HCT116 (cell line): ENCODE results near the gene PSMC3. TPM values are rescaled to one million over a fixed set of nuclear protein-coding genes. Genes with fewer than 3 reads are reported as not detected.

Source experiments
- ATAC-seq: fragments of 200-7000 bp; cut with Tn5 transposase; 2 replicates; pipeline ENCODE4 v1.9.1; 2020; ENCODE audit warnings: mild to moderate bottlenecking, moderate library complexity
- BruUV-seq: library from RNA; stranded (reverse); fragments of 400-500 nt; replicated peaks from 2 replicates; lab custom pipeline; 2021; lab: Mats Ljungman, UMichigan
- CTCF ChIA-PET: fragments of 300-600 bp; sonication (Branson Sonifier 250); formaldehyde crosslinking; loops from one replicate; lab custom pipeline; 2021; ENCODE audit warnings: antibody characterized with exemption; lab: Charles Lee
- POLR2A ChIA-PET: fragments of 300-600, 350-600 bp; sonication (Branson Sonifier 250); formaldehyde crosslinking; loops from one replicate; lab custom pipeline; 2021; ENCODE audit warnings: antibody characterized with exemption; lab: Charles Lee
- RAD21 ChIA-PET, 2 experiments: fragments of 300-600 bp; sonication (Branson Sonifier 250); formaldehyde crosslinking; loops; one replicate each; lab custom pipeline; 2023; ENCODE audit warnings: low total read pairs in 2 of 2; ENCODE audit not compliant: uncharacterized antibody in 2 of 2, unreplicated experiment in 2 of 2, low non-redundant PET in 1 of 2; lab: Charles Lee
- DNase-seq: peaks from one replicate; pipeline ENCODE4 v3.0.0-alpha.2; 2010; ENCODE audit warnings: low read depth, low spot score
- H2AFZ ChIP-seq: fragments of 200-600 bp; shearing (Covaris generic), sonication (generic); 2 replicates; pipeline ENCODE4 v1.6.1; 2017; ENCODE audit warnings: low read depth, mixed run types, mixed read lengths, antibody characterized with exemption, low read length; ENCODE audit not compliant: poor library complexity, severe bottlenecking
- H3K27ac ChIP-seq: 2 replicates; pipeline ENCODE4 v1.5.1; 2012; ENCODE audit warnings: low read depth, low read length
- H3K27me3 ChIP-seq: fragments of 200-600 bp; sonication (generic); 2 replicates; pipeline ENCODE4 v1.6.1; 2016; ENCODE audit warnings: mixed run types, low read length, mixed read lengths; ENCODE audit not compliant: insufficient read depth
- H3K36me3 ChIP-seq, 2 experiments: fragments of 200-500 bp in 1 of 2; fragments of 200-600 bp in 1 of 2; sonication (Bioruptor generic) in 1 of 2; sonication (generic) in 1 of 2; 2 replicates each; pipeline versions ENCODE4 v1.5.1 to v1.6.1; 2014 to 2016; ENCODE audit warnings: low read length in 2 of 2, inconsistent platforms in 1 of 2, mixed read lengths in 1 of 2, mixed run types in 1 of 2; ENCODE audit not compliant: insufficient read depth in 2 of 2, control insufficient read depth in 1 of 2
- H3K4me1 ChIP-seq, 2 experiments: fragments of 200-600 bp in 1 of 2; sonication (generic) in 1 of 2; 2 replicates each; pipeline versions ENCODE4 v1.5.1 to v1.6.1; 2012 to 2017; ENCODE audit warnings: low read length in 2 of 2, inconsistent platforms in 1 of 2, mild to moderate bottlenecking in 1 of 2, mixed read lengths in 1 of 2, mixed run types in 1 of 2, moderate library complexity in 1 of 2; ENCODE audit not compliant: insufficient read depth in 2 of 2, control insufficient read depth in 1 of 2
- H3K4me2 ChIP-seq: fragments of 200-600 bp; sonication (generic); 2 replicates; pipeline ENCODE4 v1.6.1; 2017; ENCODE audit warnings: mixed run types, low read length, mixed read lengths
- H3K4me3 ChIP-seq, 2 experiments: fragments of 200-600 bp in 1 of 2; sonication (generic) in 1 of 2; replicated peaks in 1 of 2; 2 replicates each; pipeline ENCODE4 v1.5.1; 2011 to 2016; ENCODE audit warnings: low read length in 2 of 2, control low read depth in 1 of 2, low read depth in 1 of 2, mild to moderate bottlenecking in 1 of 2, mixed read lengths in 1 of 2, mixed run types in 1 of 2
- H3K79me2 ChIP-seq: fragments of 200-600 bp; sonication (generic); 2 replicates; pipeline ENCODE4 v1.6.1; 2017; ENCODE audit warnings: mild to moderate bottlenecking, mixed run types, low read length, moderate library complexity, mixed read lengths; ENCODE audit not compliant: insufficient read depth
- H3K9ac ChIP-seq: fragments of 200-600 bp; sonication (generic); 2 replicates; pipeline ENCODE4 v1.6.1; 2016; ENCODE audit warnings: low read length, mixed read lengths
- H3K9me2 ChIP-seq: fragments of 200-600 bp; sonication (generic), shearing (Covaris generic); 2 replicates; pipeline ENCODE4 v1.6.1; 2017; ENCODE audit warnings: mixed run types, mild to moderate bottlenecking, moderate library complexity; ENCODE audit not compliant: insufficient read depth
- H3K9me3 ChIP-seq, 2 experiments: fragments of 200-500 bp in 1 of 2; fragments of 200-600 bp in 1 of 2; sonication (Bioruptor generic) in 1 of 2; sonication (generic) in 1 of 2; 2 replicates each; pipeline ENCODE4 v1.6.1; 2014 to 2017; ENCODE audit warnings: low read length in 2 of 2, mixed read lengths in 2 of 2, inconsistent platforms in 1 of 2, low read depth in 1 of 2, mild to moderate bottlenecking in 1 of 2, mixed run types in 1 of 2, moderate library complexity in 1 of 2; ENCODE audit not compliant: control insufficient read depth in 1 of 2, insufficient read depth in 1 of 2
- H4K20me1 ChIP-seq: fragments of 200-600 bp; sonication (generic), shearing (Covaris generic); 2 replicates; pipeline ENCODE4 v1.6.1; 2017; ENCODE audit warnings: mixed run types, mild to moderate bottlenecking, moderate library complexity; ENCODE audit not compliant: insufficient read depth
- EZH2 ChIP-seq: fragments of 200-600 bp; sonication (generic); IDR thresholded peaks from 2 replicates; pipeline ENCODE4 v1.6.1; 2017; ENCODE audit warnings: antibody characterized with exemption, mixed run types
- EZH2phosphoT487 ChIP-seq: fragments of 200-600 bp; IDR thresholded peaks from 2 replicates; pipeline ENCODE4 v1.6.1; 2018; ENCODE audit warnings: antibody characterized with exemption, borderline replicate concordance
- FOSL1 ChIP-seq: IDR thresholded peaks from 2 replicates; pipeline ENCODE4 v1.6.1; 2012; ENCODE audit warnings: low read depth
- JUND ChIP-seq: IDR thresholded peaks from 2 replicates; pipeline ENCODE4 v1.6.1; 2012
- POLR2A ChIP-seq: IDR thresholded peaks from 2 replicates; pipeline ENCODE4 v1.7.0; 2011; ENCODE audit warnings: borderline replicate concordance; ENCODE audit not compliant: insufficient read depth, insufficient read length; ENCODE audit errors: extremely low read depth
- POLR2AphosphoS5 ChIP-seq: IDR thresholded peaks from 2 replicates; pipeline ENCODE4 v1.6.1; 2011; ENCODE audit warnings: mild to moderate bottlenecking, low read depth, low read length, moderate library complexity
- SIN3A ChIP-seq: IDR thresholded peaks from 2 replicates; pipeline ENCODE4 v1.6.1; 2012; ENCODE audit warnings: low read depth
- SP1 ChIP-seq: IDR thresholded peaks from 2 replicates; pipeline ENCODE4 v1.6.1; 2012; ENCODE audit warnings: low read depth
- TCF7L2 ChIP-seq: IDR thresholded peaks from 2 replicates; pipeline ENCODE4 v1.7.0; 2011; ENCODE audit warnings: borderline replicate concordance, inconsistent platforms; ENCODE audit not compliant: insufficient read depth, insufficient read length; ENCODE audit errors: extremely low read depth
- YY1 ChIP-seq: IDR thresholded peaks from 2 replicates; pipeline ENCODE4 v1.6.1; 2011; ENCODE audit warnings: low read length, low read depth, moderate library complexity, mild to moderate bottlenecking; ENCODE audit not compliant: insufficient replicate concordance; ENCODE audit errors: extremely low read depth
- ZFX ChIP-seq: fragments of 450-650 bp; IDR thresholded peaks from 2 replicates; pipeline ENCODE4 v1.6.1; 2017
- intact Hi-C: fragments of 100-400 bp; cut with micrococcal nuclease; formaldehyde crosslinking; loops from 2 replicates; pipeline ENCODE4 v1.10.0; 2022
- total RNA-seq: library from RNA; stranded (reverse); gene quantifications from one replicate; pipeline ENCODE4 v1.2.1, GENCODE V29; 2021; ENCODE audit not compliant: unreplicated experiment
- TF ChIP-seq, protein P1 (sequence below): IDR thresholded peaks from 2 replicates; pipeline ENCODE4 v1.6.1; 2011; ENCODE audit warnings: mild to moderate bottlenecking, low read length, moderate library complexity; ENCODE audit not compliant: insufficient replicate concordance; ENCODE audit errors: extremely low read depth
- TF ChIP-seq, protein P2 (sequence below), 3 experiments: fragments of 200-600 bp in 1 of 3; sonication (generic) in 1 of 3; IDR thresholded peaks in 2 of 3; conservative IDR thresholded peaks in 1 of 3; 2 replicates each; pipeline ENCODE4 v1.5.1; 2012 to 2017; ENCODE audit warnings: low read depth in 2 of 3, low read length in 2 of 3, antibody characterized with exemption in 1 of 3, borderline replicate concordance in 1 of 3, control low read depth in 1 of 3, mild to moderate bottlenecking in 1 of 3, mixed read lengths in 1 of 3, mixed run types in 1 of 3, moderate library complexity in 1 of 3; ENCODE audit not compliant: insufficient read depth in 1 of 3
- TF ChIP-seq, protein P3 (sequence below): IDR thresholded peaks from 2 replicates; pipeline ENCODE4 v1.6.1; 2012
- TF ChIP-seq, protein P4 (sequence below): IDR thresholded peaks from 2 replicates; pipeline ENCODE4 v1.6.1; 2012
- TF ChIP-seq, protein P5 (sequence below): IDR thresholded peaks from 2 replicates; pipeline ENCODE4 v1.6.1; 2012; ENCODE audit warnings: low read depth

Gene PSMC3
- total RNA-seq, 1 experiment from 2014 or later, result 155 TPM

DNA sequence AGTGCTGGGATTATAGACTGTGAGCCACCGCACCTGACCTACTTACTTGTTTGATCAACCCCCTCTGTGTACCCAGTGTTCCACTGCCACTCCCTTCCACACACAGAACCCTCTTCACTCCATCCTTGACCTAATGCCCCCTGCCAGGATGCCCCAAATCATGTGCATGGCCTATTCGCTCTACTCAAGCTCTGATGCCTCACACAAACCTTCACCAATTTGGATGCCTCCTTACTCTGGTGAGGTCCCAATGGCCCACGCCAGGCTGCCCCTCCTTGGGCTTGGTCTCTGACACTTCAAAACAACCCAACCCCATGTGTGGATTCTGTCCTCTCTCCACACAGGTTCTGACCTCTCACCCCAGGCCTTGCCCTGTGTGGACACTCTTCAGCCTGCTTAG is 9.4 kb upstream of the PSMC3 start:
- ChIA-PET POLR2A (no interaction called here), RAD21 (no interaction called here), CTCF (no interaction called here)
- Histone ChIP-seq H3K4me2 (no peak overlapping the region), H3K9ac (no peak overlapping the region), H3K4me3 (no peak overlapping the region), H4K20me1 (no peaks in the 10 kb centered on the region), H3K9me2 (no peaks in the 10 kb centered on the region), H3K79me2 (no peaks in the 10 kb centered on the region), H3K36me3 (no peaks in the 10 kb centered on the region), H3K4me1 (no peaks in the 10 kb centered on the region), H3K27me3 (no peaks in the 10 kb centered on the region), H3K27ac (no peak overlapping the region), H3K9me3 (no peaks in the 10 kb centered on the region), H2AFZ (no peak overlapping the region)
- ATAC-seq (no peak), DNase-seq (no peak)
- intact Hi-C loops, result no loop called here
- no TSS peak for BruUV-seq
- TF ChIP-seq POLR2AphosphoS5 (no peak), SP1 (no peak), ZFX (no peak), EZH2phosphoT487 (no peak), JUND (no peak), EZH2 (no peak), YY1 (no peak), POLR2A (no peak), FOSL1 (no peak), SIN3A (no peak), TCF7L2 (no peak)
- TF ChIP-seq, protein P1, sequence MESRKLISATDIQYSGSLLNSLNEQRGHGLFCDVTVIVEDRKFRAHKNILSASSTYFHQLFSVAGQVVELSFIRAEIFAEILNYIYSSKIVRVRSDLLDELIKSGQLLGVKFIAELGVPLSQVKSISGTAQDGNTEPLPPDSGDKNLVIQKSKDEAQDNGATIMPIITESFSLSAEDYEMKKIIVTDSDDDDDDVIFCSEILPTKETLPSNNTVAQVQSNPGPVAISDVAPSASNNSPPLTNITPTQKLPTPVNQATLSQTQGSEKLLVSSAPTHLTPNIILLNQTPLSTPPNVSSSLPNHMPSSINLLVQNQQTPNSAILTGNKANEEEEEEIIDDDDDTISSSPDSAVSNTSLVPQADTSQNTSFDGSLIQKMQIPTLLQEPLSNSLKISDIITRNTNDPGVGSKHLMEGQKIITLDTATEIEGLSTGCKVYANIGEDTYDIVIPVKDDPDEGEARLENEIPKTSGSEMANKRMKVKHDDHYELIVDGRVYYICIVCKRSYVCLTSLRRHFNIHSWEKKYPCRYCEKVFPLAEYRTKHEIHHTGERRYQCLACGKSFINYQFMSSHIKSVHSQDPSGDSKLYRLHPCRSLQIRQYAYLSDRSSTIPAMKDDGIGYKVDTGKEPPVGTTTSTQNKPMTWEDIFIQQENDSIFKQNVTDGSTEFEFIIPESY, result no peak
- TF ChIP-seq, protein P2, sequence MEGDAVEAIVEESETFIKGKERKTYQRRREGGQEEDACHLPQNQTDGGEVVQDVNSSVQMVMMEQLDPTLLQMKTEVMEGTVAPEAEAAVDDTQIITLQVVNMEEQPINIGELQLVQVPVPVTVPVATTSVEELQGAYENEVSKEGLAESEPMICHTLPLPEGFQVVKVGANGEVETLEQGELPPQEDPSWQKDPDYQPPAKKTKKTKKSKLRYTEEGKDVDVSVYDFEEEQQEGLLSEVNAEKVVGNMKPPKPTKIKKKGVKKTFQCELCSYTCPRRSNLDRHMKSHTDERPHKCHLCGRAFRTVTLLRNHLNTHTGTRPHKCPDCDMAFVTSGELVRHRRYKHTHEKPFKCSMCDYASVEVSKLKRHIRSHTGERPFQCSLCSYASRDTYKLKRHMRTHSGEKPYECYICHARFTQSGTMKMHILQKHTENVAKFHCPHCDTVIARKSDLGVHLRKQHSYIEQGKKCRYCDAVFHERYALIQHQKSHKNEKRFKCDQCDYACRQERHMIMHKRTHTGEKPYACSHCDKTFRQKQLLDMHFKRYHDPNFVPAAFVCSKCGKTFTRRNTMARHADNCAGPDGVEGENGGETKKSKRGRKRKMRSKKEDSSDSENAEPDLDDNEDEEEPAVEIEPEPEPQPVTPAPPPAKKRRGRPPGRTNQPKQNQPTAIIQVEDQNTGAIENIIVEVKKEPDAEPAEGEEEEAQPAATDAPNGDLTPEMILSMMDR (IDR thresholded peaks at IDR 0.05 in 2 of 3, conservative IDR thresholded peaks at IDR 0.05 in 1 of 3; ENCODE audit: borderline replicate concordance in 1 of 3, insufficient read depth in 1 of 3, low read depth in 2 of 3, low read length in 2 of 3), result no peak
- TF ChIP-seq, protein P3, sequence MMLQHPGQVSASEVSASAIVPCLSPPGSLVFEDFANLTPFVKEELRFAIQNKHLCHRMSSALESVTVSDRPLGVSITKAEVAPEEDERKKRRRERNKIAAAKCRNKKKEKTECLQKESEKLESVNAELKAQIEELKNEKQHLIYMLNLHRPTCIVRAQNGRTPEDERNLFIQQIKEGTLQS, result no peak
- TF ChIP-seq, protein P4, sequence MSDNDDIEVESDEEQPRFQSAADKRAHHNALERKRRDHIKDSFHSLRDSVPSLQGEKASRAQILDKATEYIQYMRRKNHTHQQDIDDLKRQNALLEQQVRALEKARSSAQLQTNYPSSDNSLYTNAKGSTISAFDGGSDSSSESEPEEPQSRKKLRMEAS, result no peak
- TF ChIP-seq, protein P5, sequence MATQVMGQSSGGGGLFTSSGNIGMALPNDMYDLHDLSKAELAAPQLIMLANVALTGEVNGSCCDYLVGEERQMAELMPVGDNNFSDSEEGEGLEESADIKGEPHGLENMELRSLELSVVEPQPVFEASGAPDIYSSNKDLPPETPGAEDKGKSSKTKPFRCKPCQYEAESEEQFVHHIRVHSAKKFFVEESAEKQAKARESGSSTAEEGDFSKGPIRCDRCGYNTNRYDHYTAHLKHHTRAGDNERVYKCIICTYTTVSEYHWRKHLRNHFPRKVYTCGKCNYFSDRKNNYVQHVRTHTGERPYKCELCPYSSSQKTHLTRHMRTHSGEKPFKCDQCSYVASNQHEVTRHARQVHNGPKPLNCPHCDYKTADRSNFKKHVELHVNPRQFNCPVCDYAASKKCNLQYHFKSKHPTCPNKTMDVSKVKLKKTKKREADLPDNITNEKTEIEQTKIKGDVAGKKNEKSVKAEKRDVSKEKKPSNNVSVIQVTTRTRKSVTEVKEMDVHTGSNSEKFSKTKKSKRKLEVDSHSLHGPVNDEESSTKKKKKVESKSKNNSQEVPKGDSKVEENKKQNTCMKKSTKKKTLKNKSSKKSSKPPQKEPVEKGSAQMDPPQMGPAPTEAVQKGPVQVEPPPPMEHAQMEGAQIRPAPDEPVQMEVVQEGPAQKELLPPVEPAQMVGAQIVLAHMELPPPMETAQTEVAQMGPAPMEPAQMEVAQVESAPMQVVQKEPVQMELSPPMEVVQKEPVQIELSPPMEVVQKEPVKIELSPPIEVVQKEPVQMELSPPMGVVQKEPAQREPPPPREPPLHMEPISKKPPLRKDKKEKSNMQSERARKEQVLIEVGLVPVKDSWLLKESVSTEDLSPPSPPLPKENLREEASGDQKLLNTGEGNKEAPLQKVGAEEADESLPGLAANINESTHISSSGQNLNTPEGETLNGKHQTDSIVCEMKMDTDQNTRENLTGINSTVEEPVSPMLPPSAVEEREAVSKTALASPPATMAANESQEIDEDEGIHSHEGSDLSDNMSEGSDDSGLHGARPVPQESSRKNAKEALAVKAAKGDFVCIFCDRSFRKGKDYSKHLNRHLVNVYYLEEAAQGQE, result no peak
